Measurements from ENCODE around the gene ARHGAP10. TPM values are rescaled to one million over a fixed set of nuclear protein-coding genes. Genes with fewer than 3 reads are reported as not detected.

The ARHGAP10 gene
- total RNA-seq, 1 donor from 2014 or later: 15.8 TPM

- no peak for ATAC-seq
Measured at GRCh38 chr4:147916351-147916750, 184.5 kb downstream of the ARHGAP10 start.

- no peak for ATAC-seq
Measured at GRCh38 chr4:147923381-147923780, 191.5 kb downstream of the ARHGAP10 start.

- ATAC-seq: no peak
Measured at GRCh38 chr4:147923854-147924253, 192.0 kb downstream of the ARHGAP10 start.

GRCh38 chr4:147924604-147925412 lies 192.9 kb downstream of the ARHGAP10 start:
- no peak for ATAC-seq

- ATAC-seq: no peak
Measured at GRCh38 chr4:147927377-147928137, 195.7 kb downstream of the ARHGAP10 start.

- no peak for ATAC-seq
Measured at GRCh38 chr4:147928400-147928799, 196.5 kb downstream of the ARHGAP10 start.

GRCh38 chr4:147929746-147930145 lies 197.9 kb downstream of the ARHGAP10 start:
- no peak for ATAC-seq

GRCh38 chr4:147933316-147933715 lies 201.4 kb downstream of the ARHGAP10 start:
- ATAC-seq: no peak

- ATAC-seq: no peak
Measured at GRCh38 chr4:147933779-147934178, 201.9 kb downstream of the ARHGAP10 start.

GRCh38 chr4:147938496-147938895 lies 206.6 kb downstream of the ARHGAP10 start:
- ATAC-seq: no peak

GRCh38 chr4:147940171-147940570 lies 208.3 kb downstream of the ARHGAP10 start:
- ATAC-seq: no peak

- no peak for ATAC-seq
Measured at GRCh38 chr4:147941373-147941772, 209.5 kb downstream of the ARHGAP10 start.

GRCh38 chr4:147942729-147943128 lies 210.8 kb downstream of the ARHGAP10 start:
- no peak for ATAC-seq

GRCh38 chr4:147943159-147943638 lies 211.3 kb downstream of the ARHGAP10 start:
- no peak for ATAC-seq

- no peak for ATAC-seq
Measured at GRCh38 chr4:147944249-147944648, 212.4 kb downstream of the ARHGAP10 start.

- no peak for ATAC-seq
Measured at GRCh38 chr4:147944670-147945260, 212.9 kb downstream of the ARHGAP10 start.

GRCh38 chr4:147948336-147948735 lies 216.4 kb downstream of the ARHGAP10 start:
- ATAC-seq: no peak

GRCh38 chr4:147950261-147950660 lies 218.4 kb downstream of the ARHGAP10 start:
- ATAC-seq: no peak

GRCh38 chr4:147950841-147951240 lies 219.0 kb downstream of the ARHGAP10 start:
- no peak for ATAC-seq

GRCh38 chr4:147954850-147955249 lies 223.0 kb downstream of the ARHGAP10 start:
- no peak for ATAC-seq

- ATAC-seq: peak; percentile 69
Measured at GRCh38 chr4:147955827-147956558, 224.1 kb downstream of the ARHGAP10 start.

- no peak for ATAC-seq
Measured at GRCh38 chr4:147957446-147957845, 225.6 kb downstream of the ARHGAP10 start.

- no peak for ATAC-seq
Measured at GRCh38 chr4:147958057-147958456, 226.2 kb downstream of the ARHGAP10 start.

Data from esophagus mucosa (tissue), 1 donor.